Left ventricle myocardium inferior (tissue), 1 donor: ENCODE data around the gene APOBEC3A. TPM values are rescaled to one million over a fixed set of nuclear protein-coding genes. Genes with fewer than 3 reads are reported as not detected.

Experiments used
- DNase-seq: peaks from one replicate; pipeline ENCODE4 v3.0.0-alpha.2; 2020
- H3K27ac ChIP-seq: fragments of 200-600 bp; replicated peaks from 2 replicates; pipeline ENCODE4 v1.8.0; 2021
- H3K27me3 ChIP-seq: fragments of 200-600 bp; 2 replicates; pipeline ENCODE4 v1.8.0; 2021; ENCODE audit warnings: low read depth
- H3K36me3 ChIP-seq: fragments of 200-600 bp; 2 replicates; pipeline ENCODE4 v1.8.0; 2021
- H3K4me1 ChIP-seq: fragments of 200-600 bp; 2 replicates; pipeline ENCODE4 v1.8.0; 2021
- H3K4me3 ChIP-seq: fragments of 200-600 bp; 2 replicates; pipeline ENCODE4 v1.8.0; 2021; ENCODE audit warnings: mild to moderate bottlenecking, moderate library complexity
- H3K9me3 ChIP-seq: fragments of 200-600 bp; replicated peaks from 2 replicates; pipeline ENCODE4 v1.8.0; 2021
- CTCF ChIP-seq: fragments of 200-600 bp; IDR thresholded peaks from 2 replicates; pipeline ENCODE4 v1.8.0; 2021; ENCODE audit warnings: antibody characterized with exemption, mild to moderate bottlenecking, borderline replicate concordance
- intact Hi-C: fragments of 100-400 bp; cut with micrococcal nuclease; formaldehyde crosslinking; loops from one replicate; pipeline ENCODE4 v1.11.0; 2022
- total RNA-seq: library from RNA; stranded (reverse); fragmentation: NEBNext Ultra II Directional; extraction: Animal tissue kit (Norgen Biotek cat#: 25700); gene quantifications from one replicate; pipeline ENCODE4 v1.2.1, GENCODE V29; 2021
- donor health status: DM: no; HTN: yes; CAD: no; lungs with severe emphysema.

Gene APOBEC3A
- total RNA-seq, 1 donor from 2014 or later, result 0.41 TPM

- intact Hi-C loops, result no loop called here
- H3K27me3 ChIP-seq, result peaks cover 29% of the 10 kb centered on the region
- no peak for TF ChIP-seq CTCF
- H3K36me3 ChIP-seq, result no peaks in the 10 kb centered on the region
- peaks cover 15% of the 10 kb centered on the region for H3K4me1 ChIP-seq
- no peak for DNase-seq
- no peak overlapping the region for H3K27ac ChIP-seq
- no peak overlapping the region for H3K4me3 ChIP-seq
- H3K9me3 ChIP-seq, result no peaks in the 10 kb centered on the region
Measured at GRCh38 chr22:38938221-38938620, 19.2 kb upstream of the APOBEC3A start.

- no peak for TF ChIP-seq CTCF
- Histone ChIP-seq H3K36me3 (no peaks in the 10 kb centered on the region), H3K4me1 (peaks cover 14% of the 10 kb centered on the region), H3K27me3 (peaks cover 35% of the 10 kb centered on the region), H3K9me3 (no peaks in the 10 kb centered on the region), H3K27ac (no peak overlapping the region), H3K4me3 (no peak overlapping the region)
- intact Hi-C loops, result no loop called here
- no peak for DNase-seq
Measured at GRCh38 chr22:38938925-38939324, 18.5 kb upstream of the APOBEC3A start.

- Histone ChIP-seq H3K4me3 (no peak overlapping the region), H3K4me1 (no peaks in the 10 kb centered on the region), H3K27me3 (peaks cover 47% of the 10 kb centered on the region), H3K27ac (no peak overlapping the region), H3K9me3 (no peaks in the 10 kb centered on the region), H3K36me3 (no peaks in the 10 kb centered on the region)
- no peak for TF ChIP-seq CTCF
- DNase-seq, result no peak
- intact Hi-C loops, result no loop called here
Measured at GRCh38 chr22:38940811-38941384, 16.5 kb upstream of the APOBEC3A start.

- peaks cover 48% of the 10 kb centered on the region for H3K27me3 ChIP-seq
- DNase-seq, result no peak
- H3K36me3 ChIP-seq, result no peaks in the 10 kb centered on the region
- H3K4me3 ChIP-seq, result no peak overlapping the region
- intact Hi-C loops, result no loop called here
- no peaks in the 10 kb centered on the region for H3K4me1 ChIP-seq
- no peaks in the 10 kb centered on the region for H3K9me3 ChIP-seq
- TF ChIP-seq CTCF, result no peak
- no peak overlapping the region for H3K27ac ChIP-seq
Measured at GRCh38 chr22:38941488-38941987, 15.9 kb upstream of the APOBEC3A start.

- TF ChIP-seq CTCF, result no peak
- H3K4me3 ChIP-seq, result no peak overlapping the region
- peaks cover 60% of the 10 kb centered on the region for H3K27me3 ChIP-seq
- intact Hi-C loops, result no loop called here
- no peaks in the 10 kb centered on the region for H3K9me3 ChIP-seq
- DNase-seq, result no peak
- H3K4me1 ChIP-seq, result no peaks in the 10 kb centered on the region
- H3K27ac ChIP-seq, result no peak overlapping the region
- no peaks in the 10 kb centered on the region for H3K36me3 ChIP-seq
Measured at GRCh38 chr22:38942702-38943101, 14.7 kb upstream of the APOBEC3A start.
